OCI-LY3 (cell line): ENCODE results near the gene FGGY.

Experiments used
- H2AFZ ChIP-seq: fragments of 200-600, 300-600 bp; shearing (Covaris generic); 2 replicates; pipeline ENCODE4 v1.6.0; 2014; ENCODE audit warnings: antibody characterized with exemption, low read depth, low read length
- H3K27ac ChIP-seq: fragments of 200-600, 300-600 bp; sonication (generic); 2 replicates; pipeline ENCODE4 v1.5.1; 2014; ENCODE audit warnings: mild to moderate bottlenecking, low read length, moderate library complexity, mixed read lengths
- H3K27me3 ChIP-seq: fragments of 200-600, 300-600 bp; sonication (generic); 2 replicates; pipeline ENCODE4 v1.6.1; 2014; ENCODE audit warnings: low read depth, low read length, mixed read lengths
- H3K36me3 ChIP-seq: fragments of 200-600, 300-600 bp; sonication (generic); replicated peaks from 2 replicates; pipeline ENCODE3; 2014; ENCODE audit warnings: low read depth, low read length, mixed read lengths
- H3K4me1 ChIP-seq: fragments of 300-600, 200-600 bp; sonication (generic); 2 replicates; pipeline ENCODE4 v1.6.1; 2014; ENCODE audit warnings: low read length, mixed read lengths
- H3K4me2 ChIP-seq: fragments of 200-600, 300-600 bp; sonication (generic); 2 replicates; pipeline ENCODE4 v1.6.1; 2014; ENCODE audit warnings: low read length, mixed read lengths
- H3K4me3 ChIP-seq: fragments of 300-600, 200-600 bp; sonication (generic); 2 replicates; pipeline ENCODE4 v1.5.1; 2014; ENCODE audit warnings: antibody characterized with exemption, mild to moderate bottlenecking, low read length, moderate library complexity
- H3K79me2 ChIP-seq: fragments of 300-600, 200-600 bp; shearing (Covaris generic); 2 replicates; pipeline ENCODE4 v1.6.1; 2014; ENCODE audit warnings: mild to moderate bottlenecking, low read length, mixed read lengths
- H3K9ac ChIP-seq: fragments of 300-600, 200-600 bp; shearing (Covaris generic); 2 replicates; pipeline ENCODE4 v1.6.0; 2014; ENCODE audit warnings: mild to moderate bottlenecking, low read length, moderate library complexity
- H3K9me3 ChIP-seq: fragments of 200-600, 300-600 bp; shearing (Covaris generic); 2 replicates; pipeline ENCODE4 v1.6.1; 2014; ENCODE audit warnings: low read length, mixed read lengths; ENCODE audit not compliant: insufficient read depth
- H4K20me1 ChIP-seq: fragments of 200-600, 300-600 bp; sonication (generic); 2 replicates; pipeline ENCODE4 v1.6.1; 2016; ENCODE audit warnings: low read length, mixed read lengths; ENCODE audit not compliant: insufficient read depth
- CTCF ChIP-seq: fragments of 200-600, 300-600 bp; sonication (generic); IDR thresholded peaks from 2 replicates; pipeline ENCODE4 v1.5.1; 2014; ENCODE audit warnings: antibody characterized with exemption, low read length, low read depth
- EZH2phosphoT487 ChIP-seq: fragments of 200-600 bp; shearing (Covaris generic); IDR thresholded peaks from 2 replicates; pipeline ENCODE4 v1.6.1; 2018; ENCODE audit warnings: antibody characterized with exemption, mixed run types, low read depth

Gene FGGY

GRCh38 chr1:59514061-59514909 lies 217.4 kb downstream of the FGGY start:
- Histone ChIP-seq H3K79me2 (no peaks in the 10 kb centered on the region), H3K9me3 (no peaks in the 10 kb centered on the region), H3K4me3 (no peak overlapping the region), H3K4me1 (no peaks in the 10 kb centered on the region), H3K4me2 (no peak overlapping the region), H3K27me3 (no peaks in the 10 kb centered on the region), H2AFZ (no peak overlapping the region), H3K36me3 (no peaks in the 10 kb centered on the region), H4K20me1 (no peaks in the 10 kb centered on the region), H3K9ac (no peak overlapping the region), H3K27ac (no peak overlapping the region)
- TF ChIP-seq EZH2phosphoT487 (no peak), CTCF (no peak)

GRCh38 chr1:59516881-59517280 lies 220.0 kb downstream of the FGGY start:
- Histone ChIP-seq H3K4me1 (no peaks in the 10 kb centered on the region), H3K4me2 (no peak overlapping the region), H3K27ac (no peak overlapping the region)

GRCh38 chr1:59520194-59520593 lies 223.3 kb downstream of the FGGY start:
- H2AFZ ChIP-seq, result no peak overlapping the region
- H3K27me3 ChIP-seq, result no peaks in the 10 kb centered on the region
- no peaks in the 10 kb centered on the region for H3K79me2 ChIP-seq
- no peak overlapping the region for H3K4me3 ChIP-seq
- no peaks in the 10 kb centered on the region for H3K36me3 ChIP-seq
- no peaks in the 10 kb centered on the region for H3K9me3 ChIP-seq
- no peak overlapping the region for H3K4me2 ChIP-seq
- no peaks in the 10 kb centered on the region for H4K20me1 ChIP-seq
- TF ChIP-seq EZH2phosphoT487 (no peak), CTCF (no peak)
- no peak overlapping the region for H3K9ac ChIP-seq
- H3K27ac ChIP-seq, result no peak overlapping the region
- no peaks in the 10 kb centered on the region for H3K4me1 ChIP-seq

More at GRCh38 chr1:59516881-59517280, 220.0 kb downstream of the FGGY start:
- Histone ChIP-seq H3K27me3 (no peaks in the 10 kb centered on the region), H3K9me3 (no peaks in the 10 kb centered on the region), H2AFZ (no peak overlapping the region), H4K20me1 (no peaks in the 10 kb centered on the region), H3K36me3 (no peaks in the 10 kb centered on the region), H3K4me3 (no peak overlapping the region), H3K79me2 (no peaks in the 10 kb centered on the region), H3K9ac (no peak overlapping the region)
- TF ChIP-seq CTCF (no peak), EZH2phosphoT487 (no peak)

GRCh38 chr1:59520827-59521418 lies 224.0 kb downstream of the FGGY start:
- Histone ChIP-seq H3K27me3 (no peaks in the 10 kb centered on the region), H3K4me3 (no peak overlapping the region), H3K4me2 (no peak overlapping the region), H3K36me3 (no peaks in the 10 kb centered on the region), H4K20me1 (no peaks in the 10 kb centered on the region), H3K27ac (no peak overlapping the region), H3K9me3 (no peaks in the 10 kb centered on the region), H3K79me2 (no peaks in the 10 kb centered on the region), H2AFZ (no peak overlapping the region), H3K4me1 (no peaks in the 10 kb centered on the region), H3K9ac (no peak overlapping the region)
- no peak for TF ChIP-seq CTCF
- TF ChIP-seq EZH2phosphoT487, result no peak
